Kidney (tissue), 22 donors: ENCODE data around the gene LIN54. TPM values are rescaled to one million over a fixed set of nuclear protein-coding genes. Genes with fewer than 3 reads are reported as not detected.
A peak's percentile ranks its signal among the peaks of the same experiment; 100 is the strongest.
"Not testable (repeated sequence)": the region's sequence is repeated elsewhere in the genome, so short reads cannot be mapped to it uniquely, and the experiment has no call there.

Experiments used
- DNase-seq, 5 donors: peaks; one replicate each; pipeline ENCODE4 v3.0.0-alpha.2; 2013 to 2020
- FAIRE-seq: peaks from 2 replicates; lab custom pipeline; 2012; peaks lifted over from hg19 to GRCh38; lab: Jason Lieb, UNC
- H3K27ac ChIP-seq, 2 donors: one replicate each; pipeline ENCODE4 v1.7.0; 2013; ENCODE audit warnings: low read depth in 2 of 2, low read length in 2 of 2, inconsistent platforms in 1 of 2
- H3K27me3 ChIP-seq: one replicate; pipeline ENCODE4 v1.7.1; 2013; ENCODE audit warnings: low read length, inconsistent platforms; ENCODE audit not compliant: control insufficient read depth, insufficient read depth
- H3K36me3 ChIP-seq, 3 donors: one replicate each; pipeline versions ENCODE4 v1.7.0 to v1.7.1; 2013; ENCODE audit warnings: low read length in 3 of 3, control low read depth in 1 of 3, inconsistent platforms in 1 of 3; ENCODE audit not compliant: insufficient read depth in 3 of 3, control insufficient read depth in 2 of 3
- H3K4me1 ChIP-seq, 3 donors: one replicate each; pipeline versions ENCODE4 v1.7.0 to v1.7.1; 2013; ENCODE audit warnings: low read length in 3 of 3, inconsistent platforms in 1 of 3, low read depth in 1 of 3; ENCODE audit not compliant: control insufficient read depth in 2 of 3, insufficient read depth in 2 of 3
- H3K4me3 ChIP-seq, 3 donors: one replicate each; pipeline versions ENCODE4 v1.7.0 to v1.8.1; 2013; ENCODE audit warnings: low read length in 3 of 3, control low read depth in 1 of 3, inconsistent platforms in 1 of 3
- H3K9ac ChIP-seq, 3 donors: one replicate each; pipeline versions ENCODE4 v1.7.0 to v1.7.1; 2013; ENCODE audit warnings: low read length in 3 of 3, control low read depth in 1 of 3, inconsistent platforms in 1 of 3
- H3K9me3 ChIP-seq, 3 donors: one replicate each; pipeline versions ENCODE4 v1.7.0 to v1.7.1; 2013; ENCODE audit warnings: low read length in 3 of 3, control low read depth in 1 of 3, inconsistent platforms in 1 of 3; ENCODE audit not compliant: control insufficient read depth in 2 of 3, insufficient read depth in 1 of 3
- CTCF ChIP-seq: IDR thresholded peaks from 3 replicates; pipeline ENCODE4 v1.5.1; 2012; ENCODE audit warnings: mild to moderate bottlenecking, moderate library complexity, borderline replicate concordance; ENCODE audit not compliant: insufficient read depth; ENCODE audit errors: extremely low read depth
- intact Hi-C: fragments of 100-400 bp; cut with DNase I; formaldehyde crosslinking; loops from one replicate; pipeline ENCODE4 v1.11.1; 2022
- long read RNA-seq, 10 donors: library from polyadenylated mRNA in 1 of 10; unstranded in 1 of 10; transcript quantifications; one replicate each; pipeline ENCODE4 v2.0.0 and lab custom pipeline, GENCODE V29; 2021 to 2026
- polyA plus RNA-seq: library from polyadenylated mRNA; stranded (reverse); fragments of 350-450 nt; fragmentation: Illumina TruSeq; extraction: RNeasy Lipid Tissue Mini Kit (QIAGEN cat#74804); gene quantifications from one replicate; pipeline ENCODE4 v1.2.3, GENCODE V29; 2014; ENCODE audit warnings: low read depth, low replicate concordance; ENCODE audit not compliant: insufficient read depth
- total RNA-seq: library from RNA; stranded (reverse); fragmentation: NEBNext Ultra II Directional; extraction: Animal tissue kit (Norgen Biotek cat#: 25700); gene quantifications from one replicate; pipeline ENCODE4 v1.2.1, GENCODE V29; 2021
- donor health status: control.
- donor health status: control.
- donor health status: control.
- donor health status: control.
- donor health status: control.
- donor health status: DM: yes; HTN: yes; CAD: no.
- donor health status: Normal renal cell carcinoma (clear cell type).

Gene LIN54
- total RNA-seq: 11.9 TPM
- 2.4 TPM for polyA plus RNA-seq
- long read RNA-seq, donor 1, full-length matches to known transcripts: 1 of 1 reads
- long read RNA-seq, donor 1, partial matches to known transcripts: 0 of 1 reads
- long read RNA-seq, donor 1, other reads (novel, unspliced or antisense): 0 of 1 reads
- long read RNA-seq, donor 2: 0 reads
- long read RNA-seq, donor 3: 0 reads
- long read RNA-seq, donor 4: 0 reads
- long read RNA-seq, donor 5: 0 reads
- long read RNA-seq, donor 6: 0 reads
- long read RNA-seq, donor 7, full-length matches to known transcripts: 4 of 9 reads
- long read RNA-seq, donor 7, partial matches to known transcripts: 2 of 9 reads
- long read RNA-seq, donor 7, other reads (novel, unspliced or antisense): 3 of 9 reads
- long read RNA-seq, donor 8, full-length matches to known transcripts: 1 of 1 reads
- long read RNA-seq, donor 8, partial matches to known transcripts: 0 of 1 reads
- long read RNA-seq, donor 8, other reads (novel, unspliced or antisense): 0 of 1 reads
- long read RNA-seq, donor 9: 0 reads
- long read RNA-seq, donor 10, partial matches to known transcripts: 128 of 179 reads
- long read RNA-seq, donor 10, other reads (novel, unspliced or antisense): 51 of 179 reads

DNA sequence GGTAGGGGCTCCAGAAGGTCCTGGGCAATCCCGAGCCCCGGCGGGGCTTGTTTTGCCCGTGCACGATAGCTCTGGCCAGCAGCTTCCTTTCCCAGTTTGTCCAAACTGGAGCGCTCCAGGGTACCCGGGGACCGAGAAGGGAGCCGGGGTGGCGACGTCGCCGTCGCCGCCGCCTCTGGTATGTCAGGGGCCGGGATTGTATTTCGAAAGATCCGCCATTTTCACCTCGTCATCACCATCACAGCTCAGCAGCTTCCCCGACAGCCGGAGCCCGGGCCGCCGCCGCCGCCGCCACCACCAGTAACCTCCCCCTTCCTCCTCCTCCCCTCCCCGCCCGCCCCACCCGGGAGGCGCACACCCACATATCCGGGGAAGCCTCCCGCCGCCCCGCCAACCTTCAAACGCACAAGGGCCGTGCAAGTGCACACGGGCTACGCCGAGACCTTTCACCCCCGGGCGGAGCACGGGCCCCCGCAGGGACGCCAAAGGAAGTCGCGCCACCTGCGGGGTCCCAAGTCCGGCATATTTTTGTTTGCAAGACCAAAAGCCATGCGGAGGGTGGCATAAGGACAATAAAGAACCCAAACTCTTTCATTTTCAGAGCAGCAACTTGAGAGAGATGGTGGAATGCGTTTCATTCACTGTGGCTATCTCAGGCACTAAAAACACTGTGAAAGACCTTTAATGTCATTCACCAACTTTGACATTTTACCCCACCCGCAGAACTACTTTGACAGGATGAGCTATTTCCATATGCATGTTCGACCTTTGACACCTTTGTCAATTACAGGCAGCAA, at the start of gene LIN54:
Gene LIN54, minus strand, starts transcription at position 302 of the 797 bp plus-strand sequence. CDS start 25,979 bp downstream, outside the sequence.
- Histone ChIP-seq H3K36me3 (no peaks in the 10 kb centered on the region), H3K9ac (peak within 1 kb of the TSS; percentile 55 to 85 (median 84)), H3K27me3 (no peaks in the 10 kb centered on the region), H3K4me3 (peak within 1 kb of the TSS; percentile 80 to 86 (median 84)), H3K27ac (peak within 1 kb of the TSS; percentile 40 to 53), H3K4me1 (peaks cover 0 to 14% (median 10%) of the 10 kb centered on the region in 3 donors), H3K9me3 (no peaks in the 10 kb centered on the region)
- DNase-seq (peak; percentile 78 to 95 (median 87)), FAIRE-seq (no peak)
- TF ChIP-seq CTCF: no peak
- intact Hi-C loops: no loop called here

DNA sequence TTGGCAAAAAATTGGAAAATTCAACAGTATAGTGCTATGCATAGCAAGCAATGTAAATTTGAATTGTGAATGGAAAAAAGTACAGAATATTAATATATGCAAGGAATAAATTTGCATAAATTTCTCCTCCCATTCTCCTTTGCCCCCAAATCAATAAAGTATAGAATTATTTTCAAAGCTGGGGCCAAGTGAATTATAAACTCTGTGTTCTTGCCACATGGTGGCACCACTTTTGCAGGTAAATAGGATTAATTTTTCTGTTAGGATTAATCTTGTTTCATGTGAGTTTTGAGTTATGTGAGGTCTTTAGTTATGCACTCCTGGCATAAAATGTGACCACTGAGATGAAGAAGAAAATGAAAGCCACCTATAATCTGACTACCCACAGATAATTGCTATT, 44.3 kb upstream of the LIN54 start:
- Histone ChIP-seq H3K9me3 (no peaks in the 10 kb centered on the region), H3K4me1 (no peaks in the 10 kb centered on the region), H3K27me3 (no peaks in the 10 kb centered on the region), H3K27ac (no peak overlapping the region), H3K36me3 (peaks cover 5 to 26% (median 8%) of the 10 kb centered on the region in 3 donors), H3K4me3 (no peak overlapping the region), H3K9ac (no peak overlapping the region)
- DNase-seq (no peak), FAIRE-seq (no peak)
- peak; percentile 22 for TF ChIP-seq CTCF
- intact Hi-C loops: no loop called here

DNA sequence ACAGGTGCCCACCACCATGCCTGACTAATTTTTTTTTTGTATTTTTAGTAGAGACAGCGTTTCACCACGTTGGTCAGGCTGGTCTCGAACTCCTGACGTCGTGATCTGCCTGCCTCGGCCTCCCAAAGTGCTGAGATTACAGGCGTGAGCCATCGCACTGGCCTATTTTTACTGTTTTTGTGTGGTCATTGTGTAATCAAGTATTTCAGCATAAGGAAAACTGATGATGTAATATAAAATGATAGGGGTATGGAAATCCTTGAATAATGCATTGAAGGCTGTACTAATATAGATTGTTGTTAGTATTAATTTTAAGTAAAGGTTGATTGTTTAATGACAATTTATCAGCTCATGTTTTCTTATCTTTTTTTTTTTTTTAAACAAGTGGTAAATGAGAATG, 38.2 kb upstream of the LIN54 start:
- H3K27me3 ChIP-seq, H3K9me3 ChIP-seq, FAIRE-seq, H3K4me1 ChIP-seq, H3K4me3 ChIP-seq, DNase-seq, H3K9ac ChIP-seq, H3K27ac ChIP-seq, intact Hi-C loops: not testable (repeated sequence)
- peaks cover 3 to 19% (median 8%) of the 10 kb centered on the region in 3 donors for H3K36me3 ChIP-seq
